NCI-H146 (cell line): ENCODE measurements around the gene NUDT10.
"Not testable (repeated sequence)": the region's sequence is repeated elsewhere in the genome, so short reads cannot be mapped to it uniquely, and the experiment has no call there.

ENCODE experiments used
- DNase-seq: peaks from one replicate; lab custom pipeline; 2025; lab: John Stamatoyannopoulos, UW

The NUDT10 gene

GRCh38 chrX:51332188-51332942, at the start of gene NUDT10:
TSS of gene NUDT10 (plus strand) at chrX:51332822. CDS start at chrX:51332966, 144 bp downstream.
- DNase-seq = peak; percentile 57

- DNase-seq = no peak
These were observed 40.2 kb upstream of the NUDT10 start for GRCh38 chrX:51292421-51292820.

DNA sequence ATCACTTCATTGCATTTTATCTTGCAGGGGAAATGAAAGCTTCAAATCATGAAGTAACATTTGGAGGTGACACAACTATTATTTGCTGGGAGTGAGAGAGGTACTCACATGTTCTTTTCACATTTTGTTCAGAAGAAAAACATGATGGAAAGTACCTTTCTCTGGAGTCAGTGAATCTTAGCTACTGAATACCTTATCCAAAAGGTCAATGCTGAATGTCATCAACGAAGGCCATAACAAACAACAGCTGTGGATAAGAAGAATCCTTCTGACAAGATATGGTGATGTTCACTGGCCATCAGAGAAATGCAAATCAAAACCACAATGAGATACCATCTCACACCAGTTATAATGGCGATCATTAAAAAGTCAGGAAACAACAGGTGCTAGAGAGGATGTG, 36.5 kb upstream of the NUDT10 start:
- no peak for DNase-seq

- no peak for DNase-seq
These were observed 16.4 kb upstream of the NUDT10 start for GRCh38 chrX:51316271-51316670.

- not testable (repeated sequence) for DNase-seq
These were observed 542 bp downstream of the NUDT10 start for GRCh38 chrX:51332943-51333785.

GRCh38 chrX:51334276-51334675, 1.7 kb downstream of the NUDT10 start:
- no peak for DNase-seq

DNA sequence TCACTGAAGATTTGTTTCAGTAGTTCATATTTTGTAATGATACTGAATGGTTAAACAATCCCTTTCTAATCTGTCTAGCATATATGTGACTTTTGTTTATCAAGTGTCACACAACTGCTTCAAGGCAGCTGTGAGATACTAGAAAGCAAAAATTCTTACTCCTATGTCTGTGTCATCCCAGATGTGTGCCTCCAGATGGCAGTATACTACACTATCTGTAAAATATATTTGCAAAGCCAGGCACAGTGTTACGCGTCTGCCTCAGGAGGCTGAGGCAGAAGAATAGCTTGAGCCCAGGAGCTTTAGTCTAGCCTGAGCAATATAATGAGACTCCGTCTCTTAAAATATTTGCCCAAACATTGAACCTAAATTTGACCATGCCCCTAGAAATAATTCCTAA, 4.0 kb downstream of the NUDT10 start:
- DNase-seq = peak; percentile 2

- DNase-seq = no peak
These were observed 28.6 kb downstream of the NUDT10 start for GRCh38 chrX:51361251-51361650.

- no peak for DNase-seq
These were observed 44.0 kb downstream of the NUDT10 start for GRCh38 chrX:51376672-51377071.
